ENCODE data around the gene SPDYC. TPM values are rescaled to one million over a fixed set of nuclear protein-coding genes. Genes with fewer than 3 reads are reported as not detected.
A peak's percentile ranks its signal among the peaks of the same experiment; 100 is the strongest.

The SPDYC gene
- total RNA-seq, 1 donor from 2014 or later: not detected

DNA sequence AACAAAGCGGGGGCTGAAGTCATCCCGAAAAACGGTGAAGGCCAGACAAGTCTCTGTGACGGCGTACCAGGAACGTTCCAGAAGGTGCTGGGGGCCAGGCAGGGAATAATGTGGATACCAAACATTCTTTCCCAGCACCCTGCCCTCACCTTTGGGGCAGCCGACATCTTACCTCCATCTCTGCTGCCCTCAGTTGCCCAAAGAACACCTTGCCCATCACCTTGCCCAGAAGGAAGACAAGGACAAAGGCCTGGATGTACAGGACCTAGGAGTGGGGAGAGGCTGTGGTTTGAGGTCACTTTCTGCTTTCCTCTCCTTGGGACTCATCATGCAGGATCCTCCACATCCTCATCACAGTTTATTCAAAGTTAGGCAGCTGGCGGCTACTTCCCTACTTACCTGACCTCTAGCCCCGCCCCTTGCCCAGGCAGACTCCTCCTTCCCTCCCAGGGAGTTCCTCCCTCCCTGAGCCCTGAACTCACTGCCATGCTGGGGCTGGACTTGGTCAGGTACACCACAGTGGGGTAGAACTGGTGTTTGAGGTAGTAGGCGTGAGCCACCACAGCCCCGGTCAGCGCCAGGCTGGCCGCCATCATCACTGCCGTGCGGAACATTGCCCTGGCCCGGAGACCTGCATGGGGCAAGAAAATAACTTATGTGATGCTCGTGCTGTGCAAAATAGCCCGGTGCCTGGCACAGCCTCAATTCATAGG is 36.9 kb upstream of the SPDYC start:
- peaks cover 24% of the 10 kb centered on the region for H3K4me1 ChIP-seq
- ATAC-seq (peak; percentile 42), DNase-seq (peak; percentile 87)
- peak overlapping the region; percentile 100 for H3K27ac ChIP-seq
- intact Hi-C loops (cut with DNase I): no loop called here
- no peaks in the 10 kb centered on the region for H3K9me3 ChIP-seq
- TF ChIP-seq, protein P1, sequence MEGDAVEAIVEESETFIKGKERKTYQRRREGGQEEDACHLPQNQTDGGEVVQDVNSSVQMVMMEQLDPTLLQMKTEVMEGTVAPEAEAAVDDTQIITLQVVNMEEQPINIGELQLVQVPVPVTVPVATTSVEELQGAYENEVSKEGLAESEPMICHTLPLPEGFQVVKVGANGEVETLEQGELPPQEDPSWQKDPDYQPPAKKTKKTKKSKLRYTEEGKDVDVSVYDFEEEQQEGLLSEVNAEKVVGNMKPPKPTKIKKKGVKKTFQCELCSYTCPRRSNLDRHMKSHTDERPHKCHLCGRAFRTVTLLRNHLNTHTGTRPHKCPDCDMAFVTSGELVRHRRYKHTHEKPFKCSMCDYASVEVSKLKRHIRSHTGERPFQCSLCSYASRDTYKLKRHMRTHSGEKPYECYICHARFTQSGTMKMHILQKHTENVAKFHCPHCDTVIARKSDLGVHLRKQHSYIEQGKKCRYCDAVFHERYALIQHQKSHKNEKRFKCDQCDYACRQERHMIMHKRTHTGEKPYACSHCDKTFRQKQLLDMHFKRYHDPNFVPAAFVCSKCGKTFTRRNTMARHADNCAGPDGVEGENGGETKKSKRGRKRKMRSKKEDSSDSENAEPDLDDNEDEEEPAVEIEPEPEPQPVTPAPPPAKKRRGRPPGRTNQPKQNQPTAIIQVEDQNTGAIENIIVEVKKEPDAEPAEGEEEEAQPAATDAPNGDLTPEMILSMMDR (IDR thresholded peaks at IDR 0.05): no peak
- peak overlapping the region; percentile 95 for H3K4me3 ChIP-seq
- peaks cover 47% of the 10 kb centered on the region for H3K36me3 ChIP-seq
- H3K27me3 ChIP-seq: no peaks in the 10 kb centered on the region

DNA sequence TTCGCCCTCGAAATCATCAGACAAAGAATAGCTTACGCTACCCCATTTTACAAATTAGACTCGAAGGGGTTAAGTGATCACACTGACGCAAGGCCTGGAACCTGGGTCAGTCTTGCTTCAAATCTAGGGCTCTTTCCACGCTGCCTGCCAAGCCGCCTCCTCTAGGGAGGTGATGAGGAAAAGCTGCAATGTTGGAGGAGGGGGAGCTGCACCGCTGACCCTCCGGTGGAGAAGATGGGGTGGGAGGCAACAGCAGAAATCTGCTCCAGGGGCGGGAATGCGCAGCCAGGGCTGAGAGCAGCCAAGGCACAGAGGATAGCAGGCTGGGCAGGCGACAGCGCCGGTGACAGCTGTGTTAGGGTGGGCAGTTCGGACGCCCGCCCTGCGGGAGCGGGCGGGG is 36.3 kb upstream of the SPDYC start:
- ATAC-seq: no peak
- Histone ChIP-seq H3K36me3 (peaks cover 41% of the 10 kb centered on the region), H3K27ac (peak overlapping the region; percentile 100), H3K4me1 (peaks cover 24% of the 10 kb centered on the region), H3K4me3 (peak overlapping the region; percentile 95), H3K9me3 (no peaks in the 10 kb centered on the region), H3K27me3 (no peaks in the 10 kb centered on the region)
- DNase-seq: peak; percentile 69
- TF ChIP-seq, protein P1 (IDR thresholded peaks at IDR 0.05): no peak
- intact Hi-C loops (cut with DNase I): no loop called here

DNA sequence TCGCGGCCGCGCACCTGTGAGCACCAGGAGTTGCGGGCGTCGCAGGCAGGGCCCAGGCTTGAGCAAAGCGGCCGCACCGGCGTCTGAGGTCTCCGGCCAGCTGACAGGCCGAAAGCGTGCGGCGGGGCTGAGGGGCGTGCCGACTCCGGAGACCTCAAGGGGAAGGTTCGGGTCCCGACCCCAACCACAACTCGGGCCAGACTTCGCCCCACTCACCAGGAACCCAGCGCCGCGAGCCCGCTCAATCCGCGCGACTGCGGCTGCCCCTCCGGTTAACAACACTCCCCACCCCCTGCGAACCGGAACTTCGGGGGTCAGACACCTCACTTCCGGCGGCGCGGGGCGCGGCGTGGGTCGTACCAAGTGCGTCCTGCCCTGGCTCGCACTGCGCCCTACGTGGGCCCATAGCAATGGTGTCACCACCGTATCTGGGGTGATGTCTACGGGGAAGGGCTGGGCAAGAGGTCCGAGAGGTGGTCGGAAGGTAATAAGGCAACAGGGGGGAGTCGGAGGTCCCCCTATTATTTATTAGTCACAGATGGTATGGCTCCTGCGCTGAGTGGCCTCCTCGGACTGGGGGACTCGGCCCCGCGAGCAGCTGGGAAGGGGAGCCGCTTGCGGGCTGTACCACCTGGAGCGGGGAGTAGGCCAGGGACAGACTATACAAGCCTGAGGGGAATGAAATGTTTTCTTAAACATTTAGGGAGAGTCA is 35.6 kb upstream of the SPDYC start, which contains the start of gene SYVN1:
SYVN1 (minus strand) TSS at position 280 of the 712 bp plus-strand sequence. CDS start 918 bp downstream, outside the sequence.
- TF ChIP-seq, protein P1 (IDR thresholded peaks at IDR 0.05): no peak
- Histone ChIP-seq H3K36me3 (peaks cover 35% of the 10 kb centered on the region), H3K27ac (peak within 1 kb of the TSS; percentile 100), H3K9me3 (no peaks in the 10 kb centered on the region), H3K4me1 (peaks cover 24% of the 10 kb centered on the region), H3K27me3 (no peaks in the 10 kb centered on the region), H3K4me3 (peak within 1 kb of the TSS; percentile 95)
- intact Hi-C loops (cut with DNase I): no loop called here
- peak; percentile 89 for ATAC-seq
- DNase-seq: peak; percentile 96

DNA sequence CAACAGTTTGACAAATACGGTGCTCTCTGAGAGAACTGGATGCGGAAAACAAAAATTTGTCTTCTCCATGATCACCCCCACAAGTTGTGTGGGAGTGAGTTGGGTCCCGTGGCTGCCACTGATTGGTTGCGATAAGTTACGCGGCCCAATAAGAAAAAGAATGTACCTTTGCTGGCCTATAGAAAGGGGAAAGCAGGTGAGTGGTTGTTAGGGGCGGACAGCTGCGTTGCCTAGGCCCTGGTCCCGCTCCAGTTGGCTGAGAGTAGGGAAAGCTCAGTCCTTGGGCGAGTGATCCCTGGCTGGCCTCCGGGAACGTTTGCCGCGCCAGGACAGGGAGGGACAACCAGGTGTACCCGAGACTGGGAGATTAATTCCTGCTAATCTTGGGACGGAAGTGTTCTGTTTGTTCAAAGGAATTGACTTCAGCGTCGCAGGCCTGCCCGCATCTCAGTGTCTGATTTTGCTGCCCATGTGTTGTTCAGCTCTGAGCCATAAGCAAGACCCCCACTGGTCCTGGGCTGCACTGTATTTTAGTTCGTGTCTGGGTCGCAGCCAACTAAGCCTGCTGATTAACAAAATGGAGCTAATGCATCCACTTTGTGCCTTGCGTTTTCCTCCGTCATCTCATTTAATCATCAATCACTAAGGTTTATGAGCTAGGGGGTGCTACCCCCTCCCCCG is 34.9 kb upstream of the SPDYC start:
- H3K4me1 ChIP-seq: peaks cover 24% of the 10 kb centered on the region
- peak overlapping the region; percentile 100 for H3K27ac ChIP-seq
- intact Hi-C loops (cut with DNase I): no loop called here
- TF ChIP-seq, protein P1 (IDR thresholded peaks at IDR 0.05): no peak
- ATAC-seq (peak; percentile 92), DNase-seq (peak; percentile 95)
- peak overlapping the region; percentile 95 for H3K4me3 ChIP-seq
- H3K27me3 ChIP-seq: no peaks in the 10 kb centered on the region
- H3K36me3 ChIP-seq: peaks cover 28% of the 10 kb centered on the region
- no peaks in the 10 kb centered on the region for H3K9me3 ChIP-seq

DNA sequence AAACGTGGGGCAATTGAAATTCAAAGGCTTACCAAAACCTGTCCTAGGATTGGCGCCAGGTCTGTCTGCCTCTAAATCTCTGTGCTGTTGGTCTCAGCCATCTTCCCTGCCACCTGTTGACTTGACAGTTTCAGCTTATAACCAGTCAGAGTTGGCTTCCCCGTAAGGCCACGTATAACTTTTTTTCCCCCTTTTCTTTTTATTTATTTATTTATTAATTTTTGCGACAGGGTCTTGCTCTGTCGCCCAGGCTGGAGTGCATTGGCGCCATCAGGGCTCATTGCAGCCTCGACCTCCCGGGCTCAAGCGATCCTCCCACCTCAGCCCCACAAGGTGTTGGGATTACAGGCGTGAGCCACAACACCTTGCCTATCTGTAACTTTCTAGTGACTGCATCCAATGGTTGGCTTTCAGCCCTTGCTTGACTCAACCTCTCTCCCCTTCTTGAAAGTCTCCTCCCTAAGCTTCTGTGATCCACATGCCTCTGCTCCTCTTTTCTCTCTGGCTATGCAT is 34.3 kb upstream of the SPDYC start:
- Histone ChIP-seq H3K4me1 (peaks cover 24% of the 10 kb centered on the region), H3K36me3 (peaks cover 22% of the 10 kb centered on the region), H3K27me3 (no peaks in the 10 kb centered on the region), H3K27ac (peak overlapping the region; percentile 100), H3K4me3 (peak overlapping the region; percentile 95), H3K9me3 (no peaks in the 10 kb centered on the region)
- ATAC-seq: no peak
- peak; percentile 43 for DNase-seq
- TF ChIP-seq, protein P1 (IDR thresholded peaks at IDR 0.05): no peak
- intact Hi-C loops (cut with DNase I): no loop called here

All from upper lobe of right lung (tissue), 1 donor.